ENCODE measurements around the gene GPC1.
A peak's percentile ranks its signal among the peaks of the same experiment; 100 is the strongest.

Gene GPC1

GRCh38 chr2:240425697-240426096 lies 9.8 kb upstream of the GPC1 start:
- no peaks in the 10 kb centered on the region for H3K36me3 ChIP-seq (replicated peaks)
- no peak for DNase-seq
- H3K4me3 ChIP-seq (ENCODE audit: low read depth, low read length) = no peak overlapping the region
- H3K27ac ChIP-seq = no peak overlapping the region
- in situ Hi-C loops (cut with HindIII; ENCODE audit: low pct_ligation_motif_present, low sequenced_read_pairs) = no loop called here
- no peak for TF ChIP-seq CTCF (IDR thresholded peaks at IDR 0.05; ENCODE audit: low read depth, low read length, missing control alignments)
- no peaks in the 10 kb centered on the region for H3K27me3 ChIP-seq (replicated peaks)

DNA sequence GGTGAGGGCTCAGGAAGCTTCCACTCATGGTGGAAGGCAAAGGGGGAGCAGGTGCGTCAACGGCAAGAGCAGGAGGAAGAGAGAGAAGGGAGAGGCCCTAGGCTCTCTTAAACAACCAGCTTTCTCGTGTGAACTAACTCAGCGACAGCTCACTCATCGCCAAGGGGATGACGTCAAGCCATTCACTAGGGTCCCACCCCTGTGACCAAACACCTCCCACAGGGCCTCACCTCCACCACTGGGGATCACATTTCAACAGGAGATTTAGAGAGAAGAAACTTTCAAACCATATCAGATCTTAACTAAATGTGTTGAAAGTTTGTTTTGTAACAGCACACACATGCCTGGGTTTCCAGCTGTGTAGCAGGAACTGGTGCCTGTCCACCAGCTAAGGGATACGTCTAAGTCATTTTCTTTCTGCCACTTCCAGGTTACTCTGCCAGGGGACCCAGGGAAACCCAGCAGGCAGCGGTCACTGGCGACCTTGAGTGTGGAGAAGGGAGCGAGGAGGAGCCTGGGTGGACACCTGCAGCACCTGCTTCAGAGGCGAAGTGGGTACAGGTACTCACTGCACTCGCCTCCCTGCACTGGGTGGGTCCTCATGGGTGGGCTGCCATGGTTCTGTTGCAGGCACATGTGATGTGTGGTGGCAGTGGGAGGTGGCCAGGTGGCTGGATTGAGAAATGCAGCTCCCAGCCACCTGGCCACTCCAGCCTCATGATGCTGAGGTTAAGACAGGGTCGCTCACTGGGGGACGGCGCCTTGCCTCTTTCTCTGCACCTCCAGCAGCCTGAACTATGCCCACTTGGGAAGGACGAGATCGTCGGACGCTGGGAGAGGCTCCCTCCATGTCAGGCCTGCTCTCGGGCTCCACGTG lies 8.4 kb upstream of the GPC1 start:
- no peak overlapping the region for H3K4me3 ChIP-seq (ENCODE audit: low read depth, low read length)
- H3K27me3 ChIP-seq (replicated peaks) = no peaks in the 10 kb centered on the region
- H3K36me3 ChIP-seq (replicated peaks) = no peaks in the 10 kb centered on the region
- no peak for TF ChIP-seq CTCF (IDR thresholded peaks at IDR 0.05; ENCODE audit: low read depth, low read length, missing control alignments)
- in situ Hi-C loops (cut with HindIII; ENCODE audit: low pct_ligation_motif_present, low sequenced_read_pairs) = no loop called here
- peak; percentile 13 for DNase-seq
- no peak overlapping the region for H3K27ac ChIP-seq

GRCh38 chr2:240427729-240428128 lies 7.7 kb upstream of the GPC1 start:
- in situ Hi-C loops (cut with HindIII; ENCODE audit: low pct_ligation_motif_present, low sequenced_read_pairs) = no loop called here
- no peaks in the 10 kb centered on the region for H3K36me3 ChIP-seq (replicated peaks)
- no peak overlapping the region for H3K4me3 ChIP-seq (ENCODE audit: low read depth, low read length)
- H3K27ac ChIP-seq = no peak overlapping the region
- no peaks in the 10 kb centered on the region for H3K27me3 ChIP-seq (replicated peaks)
- no peak for DNase-seq
- no peak for TF ChIP-seq CTCF (IDR thresholded peaks at IDR 0.05; ENCODE audit: low read depth, low read length, missing control alignments)

- Histone ChIP-seq H3K27ac (no peak overlapping the region), H3K36me3 (replicated peaks) (no peaks in the 10 kb centered on the region), H3K27me3 (replicated peaks) (no peaks in the 10 kb centered on the region), H3K4me3 (ENCODE audit: low read depth, low read length) (no peak overlapping the region)
- TF ChIP-seq CTCF (IDR thresholded peaks at IDR 0.05; ENCODE audit: low read depth, low read length, missing control alignments) = no peak
- no peak for DNase-seq
- in situ Hi-C loops (cut with HindIII; ENCODE audit: low pct_ligation_motif_present, low sequenced_read_pairs) = no loop called here
Measured at GRCh38 chr2:240428245-240428644, 7.2 kb upstream of the GPC1 start.

- no peak for TF ChIP-seq CTCF (IDR thresholded peaks at IDR 0.05; ENCODE audit: low read depth, low read length, missing control alignments)
- no peak overlapping the region for H3K27ac ChIP-seq
- in situ Hi-C loops (cut with HindIII; ENCODE audit: low pct_ligation_motif_present, low sequenced_read_pairs) = no loop called here
- H3K27me3 ChIP-seq (replicated peaks) = no peaks in the 10 kb centered on the region
- no peak for DNase-seq
- no peak overlapping the region for H3K4me3 ChIP-seq (ENCODE audit: low read depth, low read length)
- no peaks in the 10 kb centered on the region for H3K36me3 ChIP-seq (replicated peaks)
Measured at GRCh38 chr2:240429341-240429871, 6.1 kb upstream of the GPC1 start.

Data from brain microvascular endothelial cell (primary cell).